HEK293 (cell line): ENCODE data around the gene ATF6.

Source experiments
- CTCF ChIA-PET: fragments of 350-600 bp; formaldehyde crosslinking; extraction: SDS; loops from one replicate; lab custom pipeline; 2021; ENCODE audit warnings: antibody characterized with exemption; lab: Yijun Ruan, JAX
- POLR2A ChIA-PET: fragments of 300-600 bp; formaldehyde crosslinking; extraction: SDS; loops from one replicate; lab custom pipeline; 2020; ENCODE audit warnings: antibody characterized with exemption, inconsistent platforms; lab: Yijun Ruan, JAX
- H3K27ac ChIP-seq: fragments of 200-500 bp; sonication (Bioruptor generic); 2 replicates; pipeline ENCODE4 v1.5.1; 2014; ENCODE audit warnings: low read depth, low read length, control low read depth, inconsistent platforms; ENCODE audit errors: extremely low read depth
- H3K36me3 ChIP-seq, 2 experiments: fragments of 200-500 bp in 1 of 2; sonication (Bioruptor generic) in 1 of 2; 1 replicate in 1 of 2; 2 replicates in 1 of 2; pipeline ENCODE4 v1.5.1; 2014 to 2017; ENCODE audit warnings: inconsistent platforms in 2 of 2, low read length in 2 of 2; ENCODE audit not compliant: control insufficient read depth in 2 of 2, insufficient read depth in 1 of 2
- H3K4me1 ChIP-seq: fragments of 200-500 bp; sonication (Bioruptor generic); 2 replicates; pipeline ENCODE4 v1.5.1; 2014; ENCODE audit warnings: mild to moderate bottlenecking, low read length, inconsistent platforms; ENCODE audit not compliant: control insufficient read depth, insufficient read depth
- H3K4me3 ChIP-seq: 2 replicates; pipeline ENCODE4 v1.5.1; 2011; ENCODE audit warnings: low read depth, mild to moderate bottlenecking, control low read depth, low read length, moderate library complexity
- H3K9me3 ChIP-seq: fragments of 200-500 bp; sonication (Bioruptor generic); 2 replicates; pipeline ENCODE4 v1.5.1; 2014; ENCODE audit warnings: low read depth, low read length, inconsistent platforms; ENCODE audit not compliant: control insufficient read depth, insufficient read depth
- BCL6B ChIP-seq: fragments of 450-650 bp; formaldehyde crosslinking; IDR thresholded peaks from 2 replicates; pipeline ENCODE4 v1.5.1; 2017; ENCODE audit warnings: missing biosample characterization, missing genetic modification characterization
- ELK4 ChIP-seq: IDR thresholded peaks from 2 replicates; pipeline ENCODE4 v1.6.1; 2011; ENCODE audit warnings: mild to moderate bottlenecking, low read depth, low read length, borderline replicate concordance
- KLF17 ChIP-seq: fragments of 450-650 bp; formaldehyde crosslinking; IDR thresholded peaks from 2 replicates; pipeline ENCODE4 v1.5.1; 2016; ENCODE audit warnings: missing biosample characterization, missing genetic modification characterization
- MYNN ChIP-seq: fragments of 450-650 bp; formaldehyde crosslinking; IDR thresholded peaks from 2 replicates; pipeline ENCODE4 v1.5.1; 2016; ENCODE audit warnings: missing biosample characterization, missing genetic modification characterization, borderline replicate concordance
- PRDM10 ChIP-seq: fragments of 450-650 bp; formaldehyde crosslinking; IDR thresholded peaks from 2 replicates; pipeline ENCODE4 v1.5.1; 2016; ENCODE audit warnings: missing biosample characterization, missing genetic modification characterization
- SCRT2 ChIP-seq: fragments of 450-650 bp; formaldehyde crosslinking; IDR thresholded peaks from 2 replicates; pipeline ENCODE4 v1.5.1; 2016; ENCODE audit warnings: missing biosample characterization, missing genetic modification characterization
- SP3 ChIP-seq: fragments of 450-650 bp; formaldehyde crosslinking; IDR thresholded peaks from 2 replicates; pipeline ENCODE4 v1.5.1; 2016; ENCODE audit warnings: missing biosample characterization, missing genetic modification characterization
- TRIM28 ChIP-seq: IDR thresholded peaks from 2 replicates; pipeline ENCODE4 v1.6.1; 2011; ENCODE audit warnings: low read length, control low read depth, borderline replicate concordance
- ZNF112 ChIP-seq: fragments of 450-650 bp; formaldehyde crosslinking; IDR thresholded peaks from 2 replicates; pipeline ENCODE4 v1.5.0; 2017; ENCODE audit warnings: missing biosample characterization, missing genetic modification characterization
- ZNF155 ChIP-seq: fragments of 450-650 bp; formaldehyde crosslinking; IDR thresholded peaks from 2 replicates; pipeline ENCODE4 v1.5.1; 2016; ENCODE audit warnings: missing biosample characterization, missing genetic modification characterization
- ZNF2 ChIP-seq: fragments of 450-650 bp; formaldehyde crosslinking; IDR thresholded peaks from 2 replicates; pipeline ENCODE4 v1.5.1; 2016; ENCODE audit warnings: missing biosample characterization, missing genetic modification characterization
- ZNF239 ChIP-seq: fragments of 450-650 bp; formaldehyde crosslinking; IDR thresholded peaks from 2 replicates; pipeline ENCODE4 v1.5.1; 2016; ENCODE audit warnings: missing biosample characterization, missing genetic modification characterization
- ZNF266 ChIP-seq: fragments of 450-650 bp; formaldehyde crosslinking; IDR thresholded peaks from 2 replicates; pipeline ENCODE4 v1.5.1; 2016; ENCODE audit warnings: missing biosample characterization, missing genetic modification characterization, low read depth
- ZNF280C ChIP-seq: fragments of 450-650 bp; formaldehyde crosslinking; IDR thresholded peaks from 2 replicates; pipeline ENCODE4 v1.5.1; 2016; ENCODE audit warnings: missing biosample characterization, missing genetic modification characterization
- ZNF292 ChIP-seq: fragments of 450-650 bp; formaldehyde crosslinking; IDR thresholded peaks from 2 replicates; pipeline ENCODE4 v1.5.1; 2016; ENCODE audit warnings: low read depth, missing biosample characterization, missing genetic modification characterization, borderline replicate concordance
- ZNF350 ChIP-seq: fragments of 450-650 bp; formaldehyde crosslinking; IDR thresholded peaks from 2 replicates; pipeline ENCODE4 v1.5.0; 2017; ENCODE audit warnings: missing biosample characterization, mild to moderate bottlenecking, missing genetic modification characterization
- ZNF354C ChIP-seq: fragments of 450-650 bp; formaldehyde crosslinking; IDR thresholded peaks from 2 replicates; pipeline ENCODE4 v1.5.1; 2016; ENCODE audit warnings: missing biosample characterization, missing genetic modification characterization, low read depth, borderline replicate concordance
- ZNF423 ChIP-seq: fragments of 450-650 bp; formaldehyde crosslinking; IDR thresholded peaks from 2 replicates; pipeline ENCODE4 v1.5.1; 2016; ENCODE audit warnings: missing biosample characterization, missing genetic modification characterization
- ZNF529 ChIP-seq: fragments of 450-650 bp; formaldehyde crosslinking; IDR thresholded peaks from 2 replicates; pipeline ENCODE4 v1.5.1; 2017; ENCODE audit warnings: missing genetic modification characterization, missing biosample characterization; ENCODE audit not compliant: insufficient replicate concordance
- ZNF548 ChIP-seq: fragments of 450-650 bp; formaldehyde crosslinking; IDR thresholded peaks from 2 replicates; pipeline ENCODE4 v1.5.1; 2016; ENCODE audit warnings: missing biosample characterization, missing genetic modification characterization
- ZNF600 ChIP-seq: fragments of 450-650 bp; formaldehyde crosslinking; IDR thresholded peaks from 2 replicates; pipeline ENCODE4 v1.5.1; 2016; ENCODE audit warnings: missing biosample characterization, missing genetic modification characterization

Gene ATF6

GRCh38 chr1:162003830-162004215 lies 237.7 kb downstream of the ATF6 start:
- TF ChIP-seq ZNF239 = no peak
- TF ChIP-seq PRDM10 (tag by site-specific recombination) = 0 out of 2 replicates have a peak, but pooled peaks have one; percentile 24
- 0 out of 2 replicates have a peak, but pooled peaks have one; percentile 26 for TF ChIP-seq ZNF600 (tag by site-specific recombination)
- Histone ChIP-seq H3K27ac (no peak overlapping the region), H3K9me3 (no peaks in the 10 kb centered on the region), H3K36me3 (no peaks in the 10 kb centered on the region), H3K4me3 (no peak overlapping the region), H3K4me1 (peaks cover 5% of the 10 kb centered on the region; the same call in 1 of the 2 replicates)
- POLR2A ChIA-PET = no interaction called here
- CTCF ChIA-PET = interaction anchor here (1.5 to 1.7 kb wide), 2 partner anchors 21 to 34 kb away, joined by 4 to 5 read pairs; no protein-coding TSS in a partner anchor

- no peaks in the 10 kb centered on the region for H3K36me3 ChIP-seq
- ChIA-PET POLR2A (no interaction called here), CTCF (interaction anchor here (1.5 to 1.7 kb wide), 2 partner anchors 20 to 33 kb away, joined by 4 to 5 read pairs; no protein-coding TSS in a partner anchor)
- H3K27ac ChIP-seq = no peak overlapping the region
- no peak overlapping the region for H3K4me3 ChIP-seq
- TF ChIP-seq SP3 (tag by site-specific recombination) = no peak
- no peak for TF ChIP-seq ZNF112 (tag by site-specific recombination)
- no peak for TF ChIP-seq BCL6B
- TF ChIP-seq SCRT2 = no peak
- TF ChIP-seq ZNF350 (tag by site-specific recombination) = no peak
- no peak for TF ChIP-seq ZNF292 (tag by site-specific recombination)
- no peak for TF ChIP-seq ZNF548 (tag by site-specific recombination)
- TF ChIP-seq KLF17 = no peak
- no peak for TF ChIP-seq ZNF280C (tag by site-specific recombination)
- TF ChIP-seq ZNF155 (tag by site-specific recombination) = no peak
- TF ChIP-seq ZNF2 (tag by site-specific recombination) = no peak
- TF ChIP-seq ZNF354C (tag by site-specific recombination) = no peak
- no peak for TF ChIP-seq ELK4
- TF ChIP-seq ZNF423 (tag by site-specific recombination) = no peak
- no peak for TF ChIP-seq ZNF529 (tag by site-specific recombination)
- no peak for TF ChIP-seq TRIM28
- no peak for TF ChIP-seq MYNN (tag by site-specific recombination)
- no peak for TF ChIP-seq ZNF266 (tag by site-specific recombination)
- peaks cover 5% of the 10 kb centered on the region; the same call in 1 of the 2 replicates for H3K4me1 ChIP-seq
- H3K9me3 ChIP-seq = no peaks in the 10 kb centered on the region
Measured at GRCh38 chr1:162004441-162004950, 238.4 kb downstream of the ATF6 start.
